Measurements from ENCODE around the gene KIF4A. TPM values are rescaled to one million over a fixed set of nuclear protein-coding genes. Genes with fewer than 3 reads are reported as not detected.
A peak's percentile ranks its signal among the peaks of the same experiment; 100 is the strongest.

KIF4A gene
- polyA plus RNA-seq, 1 donor (not counting 4 experiments of a cell fraction or from before 2014, with no cell fraction given) = 7.1 TPM

DNA sequence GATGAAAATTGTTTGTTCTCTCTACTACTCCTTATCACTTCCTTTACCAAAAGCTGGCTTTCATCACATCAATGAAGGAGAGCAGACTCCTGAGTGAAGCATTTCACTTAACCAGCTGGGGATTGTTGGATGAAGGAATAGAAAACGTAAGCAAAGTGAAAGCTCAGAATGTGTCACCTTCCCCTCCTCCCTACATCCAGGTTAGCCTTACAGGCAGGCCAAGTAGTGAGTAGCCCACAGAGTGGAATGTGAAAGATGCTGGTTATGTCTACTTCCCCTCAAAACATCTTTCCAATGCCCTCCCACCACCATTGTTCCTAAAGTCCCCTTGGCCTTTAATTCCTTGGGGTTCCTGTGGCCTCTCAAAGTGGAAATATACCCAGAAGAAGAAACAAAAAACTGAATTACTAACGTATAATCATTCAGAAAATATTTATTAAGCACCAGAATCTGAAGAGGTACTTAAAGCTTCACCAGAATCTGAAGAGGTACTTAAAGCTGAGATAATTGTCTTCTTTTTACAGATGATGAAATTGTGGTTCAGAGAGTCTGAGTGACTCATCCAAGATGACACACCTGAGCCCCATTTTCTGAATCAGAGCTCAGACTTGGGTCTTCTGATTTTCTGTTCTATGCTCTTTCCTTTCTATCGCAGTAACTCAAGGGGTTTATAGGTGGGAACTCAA lies 36.4 kb upstream of the KIF4A start:
- TF ChIP-seq EZH2 (IDR thresholded peaks at IDR 0.05; ENCODE audit: low read length) = no peak
- TF ChIP-seq, protein P1, sequence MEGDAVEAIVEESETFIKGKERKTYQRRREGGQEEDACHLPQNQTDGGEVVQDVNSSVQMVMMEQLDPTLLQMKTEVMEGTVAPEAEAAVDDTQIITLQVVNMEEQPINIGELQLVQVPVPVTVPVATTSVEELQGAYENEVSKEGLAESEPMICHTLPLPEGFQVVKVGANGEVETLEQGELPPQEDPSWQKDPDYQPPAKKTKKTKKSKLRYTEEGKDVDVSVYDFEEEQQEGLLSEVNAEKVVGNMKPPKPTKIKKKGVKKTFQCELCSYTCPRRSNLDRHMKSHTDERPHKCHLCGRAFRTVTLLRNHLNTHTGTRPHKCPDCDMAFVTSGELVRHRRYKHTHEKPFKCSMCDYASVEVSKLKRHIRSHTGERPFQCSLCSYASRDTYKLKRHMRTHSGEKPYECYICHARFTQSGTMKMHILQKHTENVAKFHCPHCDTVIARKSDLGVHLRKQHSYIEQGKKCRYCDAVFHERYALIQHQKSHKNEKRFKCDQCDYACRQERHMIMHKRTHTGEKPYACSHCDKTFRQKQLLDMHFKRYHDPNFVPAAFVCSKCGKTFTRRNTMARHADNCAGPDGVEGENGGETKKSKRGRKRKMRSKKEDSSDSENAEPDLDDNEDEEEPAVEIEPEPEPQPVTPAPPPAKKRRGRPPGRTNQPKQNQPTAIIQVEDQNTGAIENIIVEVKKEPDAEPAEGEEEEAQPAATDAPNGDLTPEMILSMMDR (optimal IDR thresholded peaks at IDR 0.05 in 1 of 3, IDR thresholded peaks at IDR 0.05 in 1 of 3, conservative IDR thresholded peaks at IDR 0.05 in 1 of 3; ENCODE audit: extremely low read depth in 1 of 3, insufficient read depth in 2 of 3, low read length in 3 of 3) = no peak
- Histone ChIP-seq H4K20me1 (ENCODE audit: control insufficient read depth, extremely low read depth, insufficient read depth, low read length) (no peaks in the 10 kb centered on the region), H3K4me1 (ENCODE audit: control insufficient read depth, extremely low read depth, insufficient read depth, low read length) (peaks cover 18% of the 10 kb centered on the region), H3K27me3 (ENCODE audit: control insufficient read depth, extremely low read depth, insufficient read depth, low read length) (no peaks in the 10 kb centered on the region), H3K27ac (ENCODE audit: control insufficient read depth, insufficient read depth, low read length) (peak overlapping the region; percentile 86), H3K9me1 (ENCODE audit: control insufficient read depth, extremely low read depth, insufficient read depth, low read length) (no peaks in the 10 kb centered on the region), H3K9ac (ENCODE audit: control insufficient read depth, extremely low read depth, insufficient read depth, low read length) (peak overlapping the region; percentile 48), H3K4me3 (ENCODE audit: control insufficient read depth in 2 of 3, extremely low read depth in 1 of 3, insufficient read depth in 2 of 3, low read depth in 1 of 3, low read length in 3 of 3) (no peak overlapping the region), H3K36me3 (ENCODE audit: control insufficient read depth in 2 of 2, extremely low read depth in 1 of 2, insufficient read depth in 2 of 2, low read length in 2 of 2) (no peaks in the 10 kb centered on the region), H3K4me2 (ENCODE audit: control insufficient read depth, extremely low read depth, insufficient read depth, low read depth, low read length) (peak overlapping the region; percentile 62), H2AFZ (ENCODE audit: control insufficient read depth, low read length) (peak overlapping the region; percentile 24), H3K9me3 (ENCODE audit: control insufficient read depth, low read depth, low read length) (no peaks in the 10 kb centered on the region), H3K79me2 (ENCODE audit: control insufficient read depth, insufficient read depth, low read length) (no peaks in the 10 kb centered on the region)
- DNase-seq (ENCODE audit: low read depth, low spot score) (peak; percentile 19), FAIRE-seq (peak; percentile 64)
- dilution Hi-C loops (cut with MboI; ENCODE audit: extremely low pct_ligation_motif_present, low sequenced_read_pairs) = no loop called here

DNA sequence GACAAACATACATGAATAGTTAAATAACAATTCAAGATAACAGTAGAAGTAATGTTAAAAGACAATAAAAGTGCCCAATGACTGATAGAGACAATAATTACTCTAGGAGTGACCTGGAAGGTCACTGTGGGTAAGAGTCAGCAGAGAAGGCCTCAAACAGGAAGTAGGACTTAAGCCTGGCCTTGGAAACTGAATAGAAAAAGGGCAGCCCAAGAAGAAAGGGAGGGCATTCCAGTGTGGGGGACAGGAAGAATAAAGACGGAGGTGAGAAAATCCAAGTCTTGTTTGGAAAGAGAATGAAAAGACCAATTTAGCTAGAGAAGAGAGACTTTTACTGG lies 35.9 kb upstream of the KIF4A start:
- H3K9me3 ChIP-seq (ENCODE audit: control insufficient read depth, low read depth, low read length) = no peaks in the 10 kb centered on the region
- H3K27ac ChIP-seq (ENCODE audit: control insufficient read depth, insufficient read depth, low read length) = peak overlapping the region; percentile 86
- H3K4me3 ChIP-seq (ENCODE audit: control insufficient read depth in 2 of 3, extremely low read depth in 1 of 3, insufficient read depth in 2 of 3, low read depth in 1 of 3, low read length in 3 of 3) = no peak overlapping the region
- no peaks in the 10 kb centered on the region for H4K20me1 ChIP-seq (ENCODE audit: control insufficient read depth, extremely low read depth, insufficient read depth, low read length)
- no peaks in the 10 kb centered on the region for H3K36me3 ChIP-seq (ENCODE audit: control insufficient read depth in 2 of 2, extremely low read depth in 1 of 2, insufficient read depth in 2 of 2, low read length in 2 of 2)
- no peaks in the 10 kb centered on the region for H3K9me1 ChIP-seq (ENCODE audit: control insufficient read depth, extremely low read depth, insufficient read depth, low read length)
- no peak overlapping the region for H3K9ac ChIP-seq (ENCODE audit: control insufficient read depth, extremely low read depth, insufficient read depth, low read length)
- DNase-seq (ENCODE audit: low read depth, low spot score) = no peak
- no peaks in the 10 kb centered on the region for H3K79me2 ChIP-seq (ENCODE audit: control insufficient read depth, insufficient read depth, low read length)
- H3K27me3 ChIP-seq (ENCODE audit: control insufficient read depth, extremely low read depth, insufficient read depth, low read length) = no peaks in the 10 kb centered on the region
- H2AFZ ChIP-seq (ENCODE audit: control insufficient read depth, low read length) = peak overlapping the region; percentile 24
- peak overlapping the region; percentile 62 for H3K4me2 ChIP-seq (ENCODE audit: control insufficient read depth, extremely low read depth, insufficient read depth, low read depth, low read length)
- no peak for FAIRE-seq
- dilution Hi-C loops (cut with MboI; ENCODE audit: extremely low pct_ligation_motif_present, low sequenced_read_pairs) = no loop called here
- peaks cover 18% of the 10 kb centered on the region for H3K4me1 ChIP-seq (ENCODE audit: control insufficient read depth, extremely low read depth, insufficient read depth, low read length)
- no peak for TF ChIP-seq EZH2 (IDR thresholded peaks at IDR 0.05; ENCODE audit: low read length)
- TF ChIP-seq, protein P1 (optimal IDR thresholded peaks at IDR 0.05 in 1 of 3, IDR thresholded peaks at IDR 0.05 in 1 of 3, conservative IDR thresholded peaks at IDR 0.05 in 1 of 3; ENCODE audit: extremely low read depth in 1 of 3, insufficient read depth in 2 of 3, low read length in 3 of 3) = no peak
